Uterus (tissue), 2 donors: ENCODE measurements around the gene DENND1A.

Source experiments
- POLR2A ChIP-seq, 2 donors: fragments of 450-650 bp; IDR thresholded peaks; one replicate each; pipeline ENCODE4 v1.6.1; 2016; ENCODE audit warnings: antibody characterized with exemption in 2 of 2, mild to moderate bottlenecking in 1 of 2, moderate library complexity in 1 of 2
- TF ChIP-seq, protein P1 (sequence below), 4 experiments: fragments of 200-600 bp in 2 of 4; fragments of 450-650 bp in 2 of 4; sonication (generic) in 2 of 4; IDR thresholded peaks; one replicate each; pipeline ENCODE4 v1.5.1; 2016 to 2019; ENCODE audit warnings: antibody characterized with exemption in 4 of 4, mild to moderate bottlenecking in 2 of 4, moderate library complexity in 1 of 4

GRCh38 chr9:123973590-123974223 is 43.8 kb upstream of the DENND1A start:
- TF ChIP-seq, protein P1, sequence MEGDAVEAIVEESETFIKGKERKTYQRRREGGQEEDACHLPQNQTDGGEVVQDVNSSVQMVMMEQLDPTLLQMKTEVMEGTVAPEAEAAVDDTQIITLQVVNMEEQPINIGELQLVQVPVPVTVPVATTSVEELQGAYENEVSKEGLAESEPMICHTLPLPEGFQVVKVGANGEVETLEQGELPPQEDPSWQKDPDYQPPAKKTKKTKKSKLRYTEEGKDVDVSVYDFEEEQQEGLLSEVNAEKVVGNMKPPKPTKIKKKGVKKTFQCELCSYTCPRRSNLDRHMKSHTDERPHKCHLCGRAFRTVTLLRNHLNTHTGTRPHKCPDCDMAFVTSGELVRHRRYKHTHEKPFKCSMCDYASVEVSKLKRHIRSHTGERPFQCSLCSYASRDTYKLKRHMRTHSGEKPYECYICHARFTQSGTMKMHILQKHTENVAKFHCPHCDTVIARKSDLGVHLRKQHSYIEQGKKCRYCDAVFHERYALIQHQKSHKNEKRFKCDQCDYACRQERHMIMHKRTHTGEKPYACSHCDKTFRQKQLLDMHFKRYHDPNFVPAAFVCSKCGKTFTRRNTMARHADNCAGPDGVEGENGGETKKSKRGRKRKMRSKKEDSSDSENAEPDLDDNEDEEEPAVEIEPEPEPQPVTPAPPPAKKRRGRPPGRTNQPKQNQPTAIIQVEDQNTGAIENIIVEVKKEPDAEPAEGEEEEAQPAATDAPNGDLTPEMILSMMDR (IDR thresholded peaks at IDR 0.05): no peak
- no peak for TF ChIP-seq POLR2A (IDR thresholded peaks at IDR 0.05)
